BJ (cell line): Measurements from ENCODE around the gene NDUFS8. TPM values are rescaled to one million over a fixed set of nuclear protein-coding genes. Genes with fewer than 3 reads are reported as not detected.
A peak's percentile ranks its signal among the peaks of the same experiment; 100 is the strongest.

Source experiments
- CTCF ChIA-PET: fragments of 350-600 bp; formaldehyde crosslinking; extraction: SDS; loops from one replicate; lab custom pipeline; 2021; ENCODE audit warnings: antibody characterized with exemption, inconsistent platforms; lab: Yijun Ruan, JAX
- POLR2A ChIA-PET: fragments of 300-600 bp; sonication (Branson Sonifier 250); formaldehyde crosslinking; extraction: SDS; loops from one replicate; lab custom pipeline; 2021; ENCODE audit warnings: antibody characterized with exemption; lab: Charles Lee
- DNase-seq: peaks from one replicate; pipeline ENCODE4 v3.0.0-alpha.2; 2011; ENCODE audit warnings: low read depth
- H3K27me3 ChIP-seq: 2 replicates; pipeline ENCODE4 v1.6.0; 2011; ENCODE audit warnings: low read length; ENCODE audit not compliant: control insufficient read depth, insufficient read depth
- H3K36me3 ChIP-seq: 2 replicates; pipeline ENCODE4 v1.5.1; 2011; ENCODE audit warnings: low read length; ENCODE audit not compliant: control insufficient read depth, insufficient read depth
- H3K4me3 ChIP-seq: 2 replicates; pipeline ENCODE4 v1.5.1; 2011; ENCODE audit warnings: low read depth, mild to moderate bottlenecking, control low read depth, low read length
- polyA plus RNA-seq: library from polyadenylated mRNA; depleted of rRNA; stranded (reverse); fragments of >200 nt; gene quantifications from 2 replicates; pipeline ENCODE4 v1.2.3, GENCODE V29; 2011
- TF ChIP-seq, protein P1 (sequence below): IDR thresholded peaks from 2 replicates; pipeline ENCODE4 v1.5.1; 2011; ENCODE audit warnings: low read depth, mild to moderate bottlenecking, control low read depth, inconsistent platforms, low read length, moderate library complexity; ENCODE audit not compliant: insufficient read depth

NDUFS8 gene
- polyA plus RNA-seq, 1 experiment: 101 TPM

DNA sequence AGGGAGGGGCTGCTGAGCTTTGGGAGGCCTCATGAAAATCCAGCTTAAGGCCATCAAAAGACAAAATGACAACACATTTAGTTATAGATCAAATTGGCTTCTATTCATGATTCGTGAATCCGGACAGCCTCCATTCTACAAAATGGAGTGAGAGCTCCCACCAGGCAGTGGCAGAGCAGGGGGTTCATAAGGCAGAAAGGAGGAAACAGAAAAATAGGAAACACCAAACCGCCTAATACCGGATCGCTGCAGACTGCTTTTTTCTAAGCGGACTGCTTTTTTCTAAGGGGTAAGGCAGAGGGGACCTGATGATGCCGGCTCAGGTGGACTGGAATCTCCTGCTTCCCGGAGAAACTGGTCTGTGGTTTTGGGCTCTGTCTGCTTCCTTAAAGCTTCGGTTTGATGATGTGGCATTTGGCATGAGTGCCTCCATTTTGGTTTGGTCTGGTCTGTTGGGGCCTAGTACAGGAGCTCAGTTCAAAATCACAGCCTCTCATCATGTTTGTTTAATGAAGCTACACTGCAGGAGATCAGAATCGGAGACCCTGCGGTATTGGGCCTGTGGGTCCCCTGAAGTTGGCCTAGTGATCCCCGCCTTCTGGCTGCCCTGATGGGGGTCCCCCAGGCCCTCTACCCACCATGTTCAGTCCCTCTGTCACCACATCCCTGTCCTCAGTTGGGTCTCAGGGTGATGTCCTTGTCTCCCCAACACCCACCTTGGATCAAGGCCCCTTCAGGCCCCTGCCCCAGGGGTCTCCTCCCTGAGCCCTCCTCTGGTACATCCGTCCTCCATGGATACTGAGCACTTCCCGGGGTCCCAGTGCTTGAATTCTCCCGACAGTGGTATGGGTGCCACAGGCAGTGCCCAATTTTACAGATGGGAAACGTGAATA, 19.2 kb upstream of the NDUFS8 start:
- Histone ChIP-seq H3K27me3 (no peaks in the 10 kb centered on the region), H3K36me3 (no peaks in the 10 kb centered on the region; the same call in 1 of the 2 replicates), H3K4me3 (peak overlapping the region; percentile 50)
- ChIA-PET POLR2A (interaction anchor here (0.5 to 1.1 kb wide), 2 partner anchors 23 to 31 kb away, joined by 3 to 4 read pairs; no protein-coding TSS in a partner anchor), CTCF (interaction anchor here (0.9 to 2.8 kb wide), 5 partner anchors 17 to 199 kb away, joined by 3 to 13 read pairs (median 6); no protein-coding TSS in a partner anchor)
- TF ChIP-seq, protein P1, sequence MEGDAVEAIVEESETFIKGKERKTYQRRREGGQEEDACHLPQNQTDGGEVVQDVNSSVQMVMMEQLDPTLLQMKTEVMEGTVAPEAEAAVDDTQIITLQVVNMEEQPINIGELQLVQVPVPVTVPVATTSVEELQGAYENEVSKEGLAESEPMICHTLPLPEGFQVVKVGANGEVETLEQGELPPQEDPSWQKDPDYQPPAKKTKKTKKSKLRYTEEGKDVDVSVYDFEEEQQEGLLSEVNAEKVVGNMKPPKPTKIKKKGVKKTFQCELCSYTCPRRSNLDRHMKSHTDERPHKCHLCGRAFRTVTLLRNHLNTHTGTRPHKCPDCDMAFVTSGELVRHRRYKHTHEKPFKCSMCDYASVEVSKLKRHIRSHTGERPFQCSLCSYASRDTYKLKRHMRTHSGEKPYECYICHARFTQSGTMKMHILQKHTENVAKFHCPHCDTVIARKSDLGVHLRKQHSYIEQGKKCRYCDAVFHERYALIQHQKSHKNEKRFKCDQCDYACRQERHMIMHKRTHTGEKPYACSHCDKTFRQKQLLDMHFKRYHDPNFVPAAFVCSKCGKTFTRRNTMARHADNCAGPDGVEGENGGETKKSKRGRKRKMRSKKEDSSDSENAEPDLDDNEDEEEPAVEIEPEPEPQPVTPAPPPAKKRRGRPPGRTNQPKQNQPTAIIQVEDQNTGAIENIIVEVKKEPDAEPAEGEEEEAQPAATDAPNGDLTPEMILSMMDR: no peak
- no peak for DNase-seq

DNA sequence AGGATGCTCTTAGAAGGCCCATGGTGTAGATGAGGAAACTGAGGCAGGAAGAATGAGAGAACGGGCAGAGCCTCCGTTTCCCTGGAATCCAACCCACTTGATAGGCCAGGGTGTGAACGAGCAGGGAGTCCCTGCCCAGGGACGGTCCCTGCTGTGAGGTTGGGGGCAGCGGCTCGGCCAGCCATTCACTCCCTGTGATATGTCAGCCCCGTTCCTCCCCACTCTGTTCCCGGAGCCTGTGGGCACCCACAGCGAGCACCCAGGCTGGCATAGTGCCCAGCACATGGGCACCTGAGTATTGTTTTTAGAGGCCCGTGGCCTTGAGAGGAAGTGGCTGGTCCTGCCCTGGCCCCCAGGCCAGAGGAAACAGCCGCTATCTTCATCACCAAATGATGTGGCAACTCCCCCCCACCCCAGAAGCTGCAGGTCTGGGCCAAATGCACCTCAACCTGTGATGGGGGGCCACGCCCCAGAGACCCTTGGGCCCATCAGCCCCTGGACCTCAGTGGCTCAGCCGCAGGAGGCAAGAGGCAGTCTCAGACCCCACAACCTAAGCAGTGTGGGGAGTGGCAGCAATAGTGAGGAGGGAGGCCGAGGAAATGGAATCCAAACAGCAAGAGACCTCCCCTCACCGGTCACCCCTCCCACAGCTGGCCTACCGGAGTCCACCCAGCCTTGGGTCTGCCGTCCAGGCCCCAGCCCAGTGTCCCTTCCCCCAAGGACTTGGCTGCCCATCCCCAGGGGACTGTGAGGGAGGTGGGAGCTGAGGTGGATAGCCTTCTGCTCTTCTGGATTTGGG, 18.2 kb upstream of the NDUFS8 start:
- Histone ChIP-seq H3K27me3 (no peaks in the 10 kb centered on the region), H3K4me3 (no peak overlapping the region), H3K36me3 (no peaks in the 10 kb centered on the region; the same call in 1 of the 2 replicates)
- ChIA-PET POLR2A (no interaction called here), CTCF (interaction anchor here (1.3 to 1.7 kb wide), 2 partner anchors 10 to 57 kb away, joined by 3 to 9 read pairs; no protein-coding TSS in a partner anchor)
- TF ChIP-seq, protein P1: no peak
- no peak for DNase-seq

DNA sequence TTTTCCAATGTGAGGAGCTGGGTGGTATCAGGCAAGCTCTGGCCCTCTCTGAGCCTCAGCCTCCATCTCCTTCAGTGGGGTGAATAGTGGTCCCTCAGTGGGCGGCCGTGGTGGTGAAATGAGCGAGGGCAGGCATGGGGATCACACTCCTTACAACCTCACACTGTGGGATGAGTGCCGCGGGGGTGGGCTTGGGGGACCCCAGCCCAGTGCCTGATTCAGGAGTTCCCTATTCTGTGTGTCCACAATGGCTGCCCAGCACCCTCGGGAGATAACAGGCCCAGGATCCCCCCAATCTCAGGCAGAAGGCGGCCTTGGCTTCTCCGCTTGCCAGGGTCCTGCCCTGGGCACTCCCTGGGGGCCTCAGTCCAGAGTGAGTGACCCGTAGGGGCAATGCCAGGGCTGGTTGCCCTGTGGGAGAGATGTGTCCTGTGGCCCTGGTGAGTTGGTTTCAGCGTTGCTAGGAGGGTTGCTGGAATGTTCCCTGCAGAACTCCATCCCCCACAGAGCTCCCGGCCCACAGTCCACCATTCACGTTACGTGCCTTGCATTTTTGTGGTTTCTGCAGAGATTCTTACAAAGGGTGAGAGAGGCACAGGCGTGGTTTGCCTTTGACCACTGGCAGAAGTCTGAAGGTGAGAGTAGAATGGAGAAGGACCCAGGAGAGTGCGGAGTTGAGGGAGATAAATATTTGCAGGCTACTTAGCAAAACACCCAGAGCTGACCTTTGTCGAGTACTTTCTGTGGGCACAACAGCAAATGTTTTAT, 17.5 kb upstream of the NDUFS8 start:
- ChIA-PET POLR2A (interaction anchor here (0.6 kb wide), 1 partner anchor 13 kb away, joined by 3 read pairs; no protein-coding TSS in a partner anchor), CTCF (interaction anchor here (1.0 to 2.6 kb wide), 4 partner anchors 9 to 197 kb away, joined by 3 to 9 read pairs (median 6); no protein-coding TSS in a partner anchor)
- no peaks in the 10 kb centered on the region; the same call in 1 of the 2 replicates for H3K36me3 ChIP-seq
- DNase-seq: peak; percentile 94
- H3K27me3 ChIP-seq: no peaks in the 10 kb centered on the region
- TF ChIP-seq, protein P1: no peak
- H3K4me3 ChIP-seq: no peak overlapping the region

DNA sequence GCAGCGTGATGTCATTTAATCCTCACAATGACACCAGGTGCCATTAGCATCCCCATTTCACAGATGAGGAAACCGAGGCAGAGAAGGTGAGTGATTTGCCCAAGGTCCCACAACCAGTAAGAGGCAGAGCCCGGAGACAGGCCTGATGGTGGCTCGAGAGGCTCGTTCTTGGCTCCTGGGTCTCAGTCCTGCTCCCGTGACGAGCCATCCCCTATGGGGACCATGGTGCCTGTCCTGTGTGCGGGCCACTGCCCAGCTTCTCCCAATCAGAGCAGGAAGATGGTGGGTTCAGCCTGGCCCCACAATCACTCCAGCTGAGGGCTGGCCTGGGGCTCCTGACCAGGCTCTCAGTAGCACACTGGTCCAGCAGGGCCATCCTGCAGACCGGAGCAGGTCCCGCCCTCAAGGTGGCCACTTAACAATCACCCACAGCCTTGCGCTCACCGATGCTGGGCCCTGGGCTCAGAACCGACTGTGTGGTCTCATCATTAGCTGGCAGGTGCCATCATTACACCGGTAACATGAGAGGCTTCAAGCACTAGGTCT, 16.8 kb upstream of the NDUFS8 start:
- ChIA-PET POLR2A (interaction anchor here (0.6 kb wide), 1 partner anchor 14 kb away, joined by 3 read pairs; no protein-coding TSS in a partner anchor), CTCF (interaction anchor here (0.8 to 2.6 kb wide), 6 partner anchors 8 to 196 kb away, joined by 3 to 9 read pairs (median 4); partner anchors contain the start of gene NDUFS8)
- no peaks in the 10 kb centered on the region; the same call in 1 of the 2 replicates for H3K36me3 ChIP-seq
- TF ChIP-seq, protein P1: no peak
- H3K27me3 ChIP-seq: no peaks in the 10 kb centered on the region
- no peak overlapping the region for H3K4me3 ChIP-seq
- DNase-seq: no peak
